Astrocyte (in vitro differentiated cells and primary cell): ENCODE data around the gene PTPRM.

ENCODE experiments used
- CTCF ChIP-seq: IDR thresholded peaks from 2 replicates; pipeline ENCODE4 v1.5.1; 2011; ENCODE audit warnings: low read depth, mild to moderate bottlenecking, inconsistent platforms, low read length, moderate library complexity; ENCODE audit not compliant: insufficient read depth
- EZH2 ChIP-seq: IDR thresholded peaks from 2 replicates; pipeline ENCODE4 v1.6.1; 2012; ENCODE audit warnings: mild to moderate bottlenecking, low read length, inconsistent platforms; ENCODE audit not compliant: insufficient read depth

GRCh38 chr18:8351161-8351560, 784.0 kb downstream of the PTPRM start:
- no peak for TF ChIP-seq CTCF
- no peak for TF ChIP-seq EZH2
